IPS-20b (cell line): Measurements from ENCODE around the gene TMEM255A.
A peak's percentile ranks its signal among the peaks of the same experiment; 100 is the strongest.

Source experiments
- H3K27ac ChIP-seq: one replicate; pipeline ENCODE4 v1.5.1; 2013; ENCODE audit warnings: low read length
- H3K27me3 ChIP-seq: 2 replicates; pipeline ENCODE4 v1.6.1; 2013; ENCODE audit warnings: mild to moderate bottlenecking, low read length, inconsistent platforms; ENCODE audit not compliant: insufficient read depth
- H3K36me3 ChIP-seq: 2 replicates; pipeline ENCODE4 v1.6.1; 2013; ENCODE audit warnings: low read depth, mild to moderate bottlenecking, inconsistent platforms, low read length, moderate library complexity; ENCODE audit not compliant: insufficient read depth
- H3K4me1 ChIP-seq: 2 replicates; pipeline ENCODE4 v1.6.1; 2013; ENCODE audit warnings: mild to moderate bottlenecking, control low read depth, inconsistent platforms, low read length, moderate library complexity; ENCODE audit not compliant: insufficient read depth
- H3K4me3 ChIP-seq: 2 replicates; pipeline ENCODE4 v1.5.1; 2013; ENCODE audit warnings: mild to moderate bottlenecking, low read length, inconsistent platforms
- H3K9ac ChIP-seq: 2 replicates; pipeline ENCODE4 v1.6.1; 2013; ENCODE audit warnings: low read depth, mild to moderate bottlenecking, inconsistent platforms, low read length, moderate library complexity
- H3K9me3 ChIP-seq: 2 replicates; pipeline ENCODE4 v1.6.1; 2013; ENCODE audit warnings: mild to moderate bottlenecking, low read depth, low read length, inconsistent platforms; ENCODE audit not compliant: insufficient read depth

TMEM255A gene

DNA sequence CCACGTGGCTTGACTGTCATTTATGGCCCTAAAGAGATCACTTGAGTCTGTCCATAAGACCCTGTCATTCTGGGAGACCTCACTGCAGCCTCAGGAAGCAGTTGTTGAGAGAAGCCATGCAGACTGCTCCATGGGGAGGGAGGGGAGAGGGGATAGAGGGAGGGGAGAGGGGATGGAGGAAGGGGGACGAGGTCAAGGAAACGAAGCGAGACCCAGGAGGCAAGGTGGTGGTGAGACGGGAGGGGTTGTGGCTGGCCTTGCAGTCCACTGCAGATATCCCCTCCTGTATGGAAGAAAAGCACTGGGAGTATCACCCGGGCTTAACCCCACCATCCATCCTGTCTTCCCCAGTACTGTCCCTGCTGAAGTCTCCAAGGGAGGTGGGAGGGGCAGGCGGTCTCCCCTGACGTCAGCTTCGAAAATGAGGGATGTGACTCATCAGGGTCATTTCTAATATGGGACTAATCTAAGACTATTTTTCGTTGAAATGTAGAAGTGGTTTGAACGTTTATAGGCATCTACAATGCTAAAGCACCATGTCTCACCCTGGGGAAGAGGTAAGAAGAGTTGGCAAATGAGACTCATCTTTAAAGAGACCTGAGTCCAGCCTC lies 5.6 kb downstream of the TMEM255A start:
- H3K4me1 ChIP-seq = peaks cover 4% of the 10 kb centered on the region; the same call in 1 of the 2 replicates

GRCh38 chrX:120304256-120304655 lies 7.0 kb downstream of the TMEM255A start:
- H3K9me3 ChIP-seq = no peaks in the 10 kb centered on the region
- H3K27ac ChIP-seq = no peak overlapping the region
- peaks cover 38% of the 10 kb centered on the region for H3K27me3 ChIP-seq
- H3K4me3 ChIP-seq = no peak overlapping the region
- H3K4me1 ChIP-seq = peaks cover 4% of the 10 kb centered on the region; the same call in 1 of the 2 replicates
- H3K9ac ChIP-seq = no peak overlapping the region
- no peaks in the 10 kb centered on the region for H3K36me3 ChIP-seq

More for the DNA sequence above, 5.6 kb downstream of the TMEM255A start:
- H3K36me3 ChIP-seq = no peaks in the 10 kb centered on the region
- H3K9ac ChIP-seq = no peak overlapping the region
- H3K27me3 ChIP-seq = peaks cover 50% of the 10 kb centered on the region
- no peaks in the 10 kb centered on the region for H3K9me3 ChIP-seq
- H3K27ac ChIP-seq = no peak overlapping the region
- H3K4me3 ChIP-seq = peak overlapping the region; percentile 49; the same call in 1 of the 2 replicates

DNA sequence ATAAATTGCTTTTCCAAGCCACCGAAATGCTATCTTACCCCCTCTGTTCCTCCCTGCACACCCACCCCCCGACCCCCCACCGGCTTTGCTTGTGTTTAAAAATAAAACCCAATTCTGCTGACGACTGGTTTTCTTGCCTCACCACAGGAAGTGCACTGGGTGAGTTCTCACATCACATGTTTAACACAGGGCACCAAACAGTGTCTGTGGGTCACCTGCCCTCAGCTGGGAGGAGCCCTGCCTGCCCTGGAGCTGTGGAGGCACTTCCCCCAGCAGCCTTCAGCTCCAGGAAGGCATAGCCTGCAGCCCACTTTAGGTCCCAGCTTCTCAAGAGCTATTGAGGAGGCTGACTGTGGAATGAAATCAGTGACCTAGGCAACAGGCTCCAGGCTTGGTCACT lies 8.8 kb downstream of the TMEM255A start:
- no peak overlapping the region for H3K4me3 ChIP-seq
- peaks cover 20% of the 10 kb centered on the region for H3K27me3 ChIP-seq
- no peak overlapping the region for H3K9ac ChIP-seq
- H3K36me3 ChIP-seq = no peaks in the 10 kb centered on the region
- H3K4me1 ChIP-seq = peaks cover 4% of the 10 kb centered on the region; the same call in 1 of the 2 replicates
- no peak overlapping the region for H3K27ac ChIP-seq
- H3K9me3 ChIP-seq = no peaks in the 10 kb centered on the region

GRCh38 chrX:120301960-120302359 lies 9.3 kb downstream of the TMEM255A start:
- H3K9me3 ChIP-seq = no peaks in the 10 kb centered on the region
- no peak overlapping the region for H3K4me3 ChIP-seq
- no peak overlapping the region for H3K9ac ChIP-seq
- no peaks in the 10 kb centered on the region for H3K36me3 ChIP-seq
- H3K4me1 ChIP-seq = peaks cover 4% of the 10 kb centered on the region; the same call in 1 of the 2 replicates
- H3K27ac ChIP-seq = no peak overlapping the region
- peaks cover 15% of the 10 kb centered on the region for H3K27me3 ChIP-seq

GRCh38 chrX:120301497-120301896 lies 9.8 kb downstream of the TMEM255A start:
- no peaks in the 10 kb centered on the region for H3K36me3 ChIP-seq
- no peak overlapping the region for H3K4me3 ChIP-seq
- H3K27ac ChIP-seq = no peak overlapping the region
- peaks cover 10% of the 10 kb centered on the region for H3K27me3 ChIP-seq
- no peaks in the 10 kb centered on the region for H3K9me3 ChIP-seq
- no peak overlapping the region for H3K9ac ChIP-seq
- H3K4me1 ChIP-seq = peaks cover 4% of the 10 kb centered on the region; the same call in 1 of the 2 replicates

DNA sequence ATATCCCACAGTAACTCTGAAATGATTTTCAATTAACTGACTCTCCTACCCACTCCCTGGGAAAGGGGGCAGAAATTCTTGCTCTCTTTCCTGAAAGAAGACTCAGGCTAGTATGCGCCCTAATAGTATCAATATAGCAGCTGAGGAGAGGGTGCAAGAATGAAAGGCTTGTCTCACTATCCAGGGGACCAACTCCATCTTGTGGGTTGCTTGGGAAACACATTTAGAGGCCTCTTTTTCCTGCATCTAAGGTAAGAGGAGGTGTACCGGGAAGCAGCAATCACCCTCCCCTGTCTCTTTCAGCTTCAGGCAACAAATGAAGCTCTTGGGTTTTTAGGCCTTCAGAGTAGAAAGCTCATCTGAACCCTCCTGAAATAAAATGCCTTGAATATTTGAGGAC lies 11.3 kb downstream of the TMEM255A start:
- Histone ChIP-seq H3K9ac (no peak overlapping the region), H3K4me1 (peaks cover 4% of the 10 kb centered on the region; the same call in 1 of the 2 replicates), H3K4me3 (no peak overlapping the region), H3K36me3 (no peaks in the 10 kb centered on the region), H3K27me3 (no peaks in the 10 kb centered on the region; the same call in 1 of the 2 replicates), H3K9me3 (no peaks in the 10 kb centered on the region), H3K27ac (no peak overlapping the region)

- Histone ChIP-seq H3K9me3 (no peaks in the 10 kb centered on the region), H3K36me3 (no peaks in the 10 kb centered on the region), H3K27me3 (no peaks in the 10 kb centered on the region), H3K4me3 (no peak overlapping the region), H3K27ac (no peak overlapping the region), H3K4me1 (peaks cover 4% of the 10 kb centered on the region; the same call in 1 of the 2 replicates), H3K9ac (no peak overlapping the region)
These were observed 13.3 kb downstream of the TMEM255A start for GRCh38 chrX:120297923-120298322.

- Histone ChIP-seq H3K27ac (no peak overlapping the region), H3K27me3 (no peaks in the 10 kb centered on the region), H3K4me1 (no peaks in the 10 kb centered on the region)
These were observed 16.6 kb downstream of the TMEM255A start for GRCh38 chrX:120294651-120295050.

GRCh38 chrX:120293015-120293414 lies 18.2 kb downstream of the TMEM255A start:
- Histone ChIP-seq H3K4me3 (no peak overlapping the region), H3K27ac (no peak overlapping the region), H3K36me3 (no peaks in the 10 kb centered on the region), H3K4me1 (no peaks in the 10 kb centered on the region), H3K9ac (no peak overlapping the region), H3K9me3 (no peaks in the 10 kb centered on the region), H3K27me3 (no peaks in the 10 kb centered on the region)

More at GRCh38 chrX:120294651-120295050, 16.6 kb downstream of the TMEM255A start:
- H3K36me3 ChIP-seq = no peaks in the 10 kb centered on the region
- H3K9me3 ChIP-seq = no peaks in the 10 kb centered on the region
- H3K9ac ChIP-seq = no peak overlapping the region
- H3K4me3 ChIP-seq = no peak overlapping the region

- H3K27ac ChIP-seq = no peak overlapping the region
- no peaks in the 10 kb centered on the region for H3K27me3 ChIP-seq
- H3K4me3 ChIP-seq = no peak overlapping the region
- no peaks in the 10 kb centered on the region; the same call in 1 of the 2 replicates for H3K4me1 ChIP-seq
- no peak overlapping the region for H3K9ac ChIP-seq
- H3K9me3 ChIP-seq = no peaks in the 10 kb centered on the region
- no peaks in the 10 kb centered on the region for H3K36me3 ChIP-seq
These were observed 20.1 kb downstream of the TMEM255A start for GRCh38 chrX:120291211-120291610.

DNA sequence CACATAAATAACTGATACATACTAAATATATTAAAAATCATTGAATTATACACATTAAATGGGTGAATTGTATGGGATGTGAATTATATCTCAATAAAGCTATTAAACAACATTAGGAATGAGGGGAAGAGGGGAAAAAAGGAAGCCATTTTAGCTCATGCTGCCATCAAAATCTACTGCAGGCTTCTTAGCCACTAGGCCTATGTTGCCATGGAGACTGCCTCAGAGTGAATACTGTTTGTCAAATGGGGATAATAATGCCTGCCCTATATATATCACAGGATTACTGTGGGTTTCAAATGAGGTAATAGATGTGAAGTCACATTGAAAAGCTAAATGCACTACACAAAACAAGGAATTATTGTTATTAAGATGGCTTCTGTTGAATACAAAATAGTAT lies 21.2 kb downstream of the TMEM255A start:
- Histone ChIP-seq H3K27me3 (no peaks in the 10 kb centered on the region), H3K27ac (no peak overlapping the region), H3K36me3 (no peaks in the 10 kb centered on the region), H3K4me1 (no peaks in the 10 kb centered on the region; the same call in 1 of the 2 replicates), H3K9ac (no peak overlapping the region), H3K4me3 (no peak overlapping the region), H3K9me3 (no peaks in the 10 kb centered on the region)

GRCh38 chrX:120287513-120288112 lies 23.6 kb downstream of the TMEM255A start:
- Histone ChIP-seq H3K27me3 (no peaks in the 10 kb centered on the region), H3K4me1 (no peaks in the 10 kb centered on the region; the same call in 1 of the 2 replicates), H3K27ac (no peak overlapping the region), H3K9ac (no peak overlapping the region), H3K9me3 (no peaks in the 10 kb centered on the region), H3K36me3 (no peaks in the 10 kb centered on the region), H3K4me3 (no peak overlapping the region)
